ENCODE results near the gene FBXO40.

FBXO40 gene

DNA sequence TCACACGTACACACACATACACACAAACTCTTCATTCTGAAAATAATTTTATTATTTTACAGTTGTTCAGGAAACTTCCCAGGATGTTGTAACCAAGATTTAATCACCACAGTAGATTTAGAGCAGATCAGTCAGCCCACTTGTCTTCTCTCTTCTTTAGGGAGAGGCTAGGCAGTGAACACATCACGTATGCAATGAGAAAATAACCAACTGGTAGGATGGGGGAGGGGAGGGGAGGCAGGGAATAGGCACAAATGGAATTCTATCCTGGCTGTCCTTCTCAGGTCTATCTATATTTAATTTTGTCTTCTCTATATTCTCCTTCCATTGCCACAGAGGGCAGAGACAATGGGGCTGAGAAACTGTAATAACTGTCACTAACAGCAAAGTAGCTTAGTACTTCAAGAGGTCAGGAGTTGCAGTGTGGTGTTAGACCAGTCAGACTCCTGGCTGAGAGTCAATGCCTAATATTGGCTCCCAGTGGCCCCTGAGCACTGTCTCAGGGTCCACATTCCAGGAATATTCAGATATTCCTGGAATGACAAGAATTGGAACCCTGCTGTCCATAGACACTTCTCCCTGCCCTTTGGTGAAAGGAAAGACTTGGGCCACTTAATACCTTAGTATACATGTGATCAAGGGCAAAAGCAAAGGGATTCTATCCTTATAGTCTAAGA is 70.1 kb downstream of the FBXO40 start:
- DNase-seq (ENCODE audit: low read depth), result no peak

DNA sequence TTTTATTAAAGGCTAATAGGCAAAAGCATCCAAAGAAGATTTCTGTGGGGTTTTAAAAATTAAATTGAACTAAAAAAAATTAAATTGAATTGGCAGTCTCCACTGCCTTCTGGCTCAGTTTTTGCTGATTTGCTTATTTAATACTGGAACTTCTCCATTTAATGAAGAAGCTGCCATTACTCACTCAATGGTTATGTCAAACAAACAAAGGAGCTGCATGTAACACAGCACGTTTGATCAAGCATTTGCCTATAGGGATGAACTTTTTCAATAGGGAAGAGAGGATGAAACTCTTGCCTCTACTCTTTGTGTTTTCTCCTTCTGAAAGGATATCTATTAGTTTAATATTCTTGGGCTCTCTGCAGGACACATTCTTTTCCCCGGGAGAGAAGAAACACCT is 72.3 kb downstream of the FBXO40 start:
- DNase-seq (ENCODE audit: low read depth), result no peak

DNA sequence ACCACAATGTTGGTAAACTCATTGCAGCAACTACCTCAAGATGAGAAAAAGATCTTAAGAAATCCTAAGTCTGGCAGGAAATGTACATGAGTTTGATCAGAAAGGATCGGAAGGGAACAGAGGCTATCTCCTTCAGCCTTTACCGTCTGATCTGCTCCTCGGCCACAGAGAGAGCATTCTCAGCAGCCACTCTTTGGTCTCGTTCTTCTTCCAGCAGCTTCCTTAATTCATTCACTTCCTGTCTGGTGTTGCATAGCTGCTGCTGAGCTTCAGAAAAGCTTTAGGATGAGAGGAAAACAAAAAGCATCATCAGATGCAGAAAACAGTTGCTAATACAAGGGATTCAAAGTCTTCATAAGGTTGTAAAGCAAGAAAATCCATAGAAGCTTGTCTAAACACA is 74.2 kb downstream of the FBXO40 start:
- DNase-seq (ENCODE audit: low read depth), result no peak

DNA sequence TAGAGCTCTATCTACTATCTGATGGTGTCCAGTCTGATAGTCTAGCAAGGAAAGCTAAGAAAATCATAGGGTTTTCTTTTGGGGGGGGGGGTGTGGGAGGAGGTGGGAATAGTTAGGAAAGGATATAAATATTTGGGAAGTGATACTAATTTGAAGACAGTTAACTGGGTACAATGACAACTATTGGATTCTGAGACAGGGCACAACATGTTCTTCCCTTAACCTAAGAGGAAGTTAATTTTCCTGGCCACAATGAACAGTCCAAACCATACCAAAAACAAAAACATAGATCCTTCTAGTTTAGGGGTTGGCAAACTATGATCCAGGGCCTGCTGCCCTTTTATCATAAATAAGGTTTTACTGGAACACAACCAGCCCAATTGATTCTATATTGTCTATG is 77.5 kb downstream of the FBXO40 start:
- no peak for DNase-seq (ENCODE audit: low read depth)

DNA sequence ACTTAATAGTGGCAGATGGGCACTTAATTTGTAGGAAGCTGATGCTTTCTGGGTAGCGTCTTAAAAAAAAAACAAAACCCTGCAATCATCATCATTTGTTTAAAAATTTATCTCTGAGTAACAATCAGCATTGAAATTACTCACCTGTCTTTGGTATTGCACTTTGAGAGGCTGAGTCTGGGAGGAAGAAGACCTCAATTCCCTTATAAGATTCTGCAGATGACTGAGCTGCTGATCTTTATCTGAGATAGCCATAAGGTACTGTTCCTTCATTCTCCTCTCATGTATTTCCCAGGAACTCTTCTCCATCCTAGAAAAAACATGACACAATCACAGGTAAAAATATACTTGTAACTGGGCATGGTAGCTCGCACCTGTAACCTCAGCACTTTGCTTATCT is 84.0 kb downstream of the FBXO40 start:
- no peak for DNase-seq (ENCODE audit: low read depth)
